ENCODE data around the gene BRMS1L. TPM values are rescaled to one million over a fixed set of nuclear protein-coding genes. Genes with fewer than 3 reads are reported as not detected.

The BRMS1L gene
- polyA plus RNA-seq, 1 of the 3 experiments (the other 2 are of a cell fraction): 7.1 TPM

DNA sequence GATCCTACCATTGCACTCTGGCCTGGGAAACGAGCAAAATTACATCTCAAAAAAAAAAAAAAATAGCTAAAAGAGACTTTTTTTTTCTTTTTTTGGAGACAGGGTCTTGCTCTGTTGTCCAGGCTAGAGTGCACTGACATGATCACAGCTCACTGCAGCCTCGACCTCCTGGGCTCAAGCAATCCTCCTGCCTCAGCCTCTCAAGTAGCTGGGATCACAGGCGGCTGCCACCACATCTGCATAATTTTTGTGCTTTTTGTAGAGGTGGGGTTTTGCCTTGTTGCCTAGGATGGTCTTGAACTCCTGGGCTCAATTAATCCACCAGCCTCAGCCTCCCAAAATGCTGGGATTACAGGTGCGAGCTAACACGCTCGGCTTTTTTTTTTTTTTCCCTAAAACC, 28.3 kb upstream of the BRMS1L start:
- POLR2A ChIA-PET: interaction anchor here (0.9 kb wide), 1 partner anchor 264 kb away, joined by 3 read pairs; the partner anchor contains the start of gene INSM2
- WGBS (ENCODE audit: low lambda C conversion rate): 89% methylated on average over 6 of the region's 6 CpGs
- CTCF ChIA-PET: interaction anchor here (1.1 to 1.2 kb wide), 2 partner anchors 20 to 24 kb away, joined by 3 to 4 read pairs; no protein-coding TSS in a partner anchor

DNA sequence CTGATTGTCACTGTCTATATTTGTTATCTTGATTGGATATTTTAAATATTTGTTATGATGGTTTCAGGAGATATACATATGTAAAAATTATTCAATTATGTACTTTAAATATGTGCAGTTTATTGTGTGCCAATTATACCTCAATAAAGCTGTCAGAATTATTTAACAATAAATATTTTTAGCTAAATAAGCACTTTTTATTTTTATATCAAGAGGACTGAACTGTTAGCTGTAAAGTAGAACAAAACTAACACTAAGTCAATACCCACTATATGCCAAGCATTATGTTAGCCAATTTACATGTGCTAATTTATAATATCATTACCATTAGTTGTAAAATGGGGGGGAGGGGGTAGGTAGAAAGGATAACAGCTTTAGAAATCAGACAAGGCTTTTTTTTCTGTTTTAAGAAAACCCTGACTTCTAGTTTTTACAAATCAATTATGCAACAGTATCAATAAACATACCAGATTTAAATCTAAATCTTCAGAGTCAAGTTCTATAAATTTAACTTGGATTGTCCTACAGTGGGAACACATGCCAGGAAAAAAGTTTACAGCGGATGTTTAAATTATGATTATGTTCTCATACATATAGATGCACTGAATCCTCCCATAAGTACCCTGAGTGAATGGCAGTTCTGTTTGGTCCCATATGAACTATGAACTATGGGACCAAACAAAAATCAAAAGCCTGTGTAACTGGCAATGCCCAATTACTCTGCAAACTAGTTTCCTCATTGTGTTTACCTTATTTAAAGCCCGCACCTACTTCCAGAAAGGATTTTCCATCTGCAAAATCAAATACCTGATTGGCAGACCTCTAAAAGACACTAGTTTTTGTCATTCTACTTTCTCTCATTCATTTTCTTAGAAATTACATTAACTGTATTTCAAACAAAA, 19.9 kb upstream of the BRMS1L start:
- Histone ChIP-seq H3K9me3 (no peaks in the 10 kb centered on the region), H3K9ac (no peak overlapping the region), H3K4me2 (peak overlapping the region; percentile 76; the same call in 1 of the 2 replicates), H3K4me1 (ENCODE audit: control insufficient read depth in 1 of 2, insufficient read depth in 2 of 2, low read depth in 1 of 2, low read length in 1 of 2) (peaks cover 2 to 10% of the 10 kb centered on the region in 2 experiments; a peak in 2 of 4 replicates), H3K9me2 (no peaks in the 10 kb centered on the region), H3K79me2 (ENCODE audit: insufficient read depth) (peaks cover 59% of the 10 kb centered on the region), H3K36me3 (replicated peaks in 1 of 2; ENCODE audit: control insufficient read depth in 1 of 2, insufficient read depth in 2 of 2, low read length in 1 of 2) (no peaks in the 10 kb centered on the region), H3K27me3 (ENCODE audit: insufficient read depth) (no peaks in the 10 kb centered on the region), H3F3A (replicated peaks; ENCODE audit: insufficient read depth) (peaks cover 18% of the 10 kb centered on the region), H3K4me3 (ENCODE audit: low read depth in 2 of 2, low read length in 1 of 2) (no peak overlapping the region), H3K27ac (ENCODE audit: low read depth in 2 of 2, low read length in 1 of 2) (no peak overlapping the region), H4K20me1 (ENCODE audit: insufficient read depth) (no peaks in the 10 kb centered on the region; the same call in 1 of the 2 replicates), H2AFZ (ENCODE audit: low read depth) (no peak overlapping the region)
- ChIA-PET CTCF (interaction anchor here (0.8 to 2.0 kb wide), 5 partner anchors 12 to 52 kb away, joined by 5 to 8 read pairs (median 5); no protein-coding TSS in a partner anchor), POLR2A (interaction anchor here (0.5 kb wide), 1 partner anchor 20 kb away, joined by 3 read pairs; no protein-coding TSS in a partner anchor)
- DNase-seq: no peak
- 92% methylated on average over 2 of the region's 2 CpGs for WGBS (ENCODE audit: low lambda C conversion rate)
- TF ChIP-seq RXRA (IDR thresholded peaks at IDR 0.05; ENCODE audit: borderline replicate concordance, low read depth): no peak
- TF ChIP-seq GABPA (IDR thresholded peaks at IDR 0.05; ENCODE audit: low read depth): no peak
- TF ChIP-seq FOSL2 (IDR thresholded peaks at IDR 0.05; ENCODE audit: borderline replicate concordance, low read depth): no peak
- TF ChIP-seq RCOR1 (IDR thresholded peaks at IDR 0.05; ENCODE audit: low read length): no peak
- TF ChIP-seq FOXM1 (IDR thresholded peaks at IDR 0.05; ENCODE audit: low read depth): no peak
- TF ChIP-seq YY1 (IDR thresholded peaks at IDR 0.05; ENCODE audit: low read depth): no peak
- TF ChIP-seq EP300 (IDR thresholded peaks at IDR 0.05; ENCODE audit: borderline replicate concordance in 1 of 2, low read depth in 1 of 2, low read length in 1 of 2): no peak
- TF ChIP-seq, protein P1, sequence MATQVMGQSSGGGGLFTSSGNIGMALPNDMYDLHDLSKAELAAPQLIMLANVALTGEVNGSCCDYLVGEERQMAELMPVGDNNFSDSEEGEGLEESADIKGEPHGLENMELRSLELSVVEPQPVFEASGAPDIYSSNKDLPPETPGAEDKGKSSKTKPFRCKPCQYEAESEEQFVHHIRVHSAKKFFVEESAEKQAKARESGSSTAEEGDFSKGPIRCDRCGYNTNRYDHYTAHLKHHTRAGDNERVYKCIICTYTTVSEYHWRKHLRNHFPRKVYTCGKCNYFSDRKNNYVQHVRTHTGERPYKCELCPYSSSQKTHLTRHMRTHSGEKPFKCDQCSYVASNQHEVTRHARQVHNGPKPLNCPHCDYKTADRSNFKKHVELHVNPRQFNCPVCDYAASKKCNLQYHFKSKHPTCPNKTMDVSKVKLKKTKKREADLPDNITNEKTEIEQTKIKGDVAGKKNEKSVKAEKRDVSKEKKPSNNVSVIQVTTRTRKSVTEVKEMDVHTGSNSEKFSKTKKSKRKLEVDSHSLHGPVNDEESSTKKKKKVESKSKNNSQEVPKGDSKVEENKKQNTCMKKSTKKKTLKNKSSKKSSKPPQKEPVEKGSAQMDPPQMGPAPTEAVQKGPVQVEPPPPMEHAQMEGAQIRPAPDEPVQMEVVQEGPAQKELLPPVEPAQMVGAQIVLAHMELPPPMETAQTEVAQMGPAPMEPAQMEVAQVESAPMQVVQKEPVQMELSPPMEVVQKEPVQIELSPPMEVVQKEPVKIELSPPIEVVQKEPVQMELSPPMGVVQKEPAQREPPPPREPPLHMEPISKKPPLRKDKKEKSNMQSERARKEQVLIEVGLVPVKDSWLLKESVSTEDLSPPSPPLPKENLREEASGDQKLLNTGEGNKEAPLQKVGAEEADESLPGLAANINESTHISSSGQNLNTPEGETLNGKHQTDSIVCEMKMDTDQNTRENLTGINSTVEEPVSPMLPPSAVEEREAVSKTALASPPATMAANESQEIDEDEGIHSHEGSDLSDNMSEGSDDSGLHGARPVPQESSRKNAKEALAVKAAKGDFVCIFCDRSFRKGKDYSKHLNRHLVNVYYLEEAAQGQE (IDR thresholded peaks at IDR 0.05; ENCODE audit: low read depth, low read length): no peak
- no peak for TF ChIP-seq TCF12 (IDR thresholded peaks at IDR 0.05)
- TF ChIP-seq, protein P2, sequence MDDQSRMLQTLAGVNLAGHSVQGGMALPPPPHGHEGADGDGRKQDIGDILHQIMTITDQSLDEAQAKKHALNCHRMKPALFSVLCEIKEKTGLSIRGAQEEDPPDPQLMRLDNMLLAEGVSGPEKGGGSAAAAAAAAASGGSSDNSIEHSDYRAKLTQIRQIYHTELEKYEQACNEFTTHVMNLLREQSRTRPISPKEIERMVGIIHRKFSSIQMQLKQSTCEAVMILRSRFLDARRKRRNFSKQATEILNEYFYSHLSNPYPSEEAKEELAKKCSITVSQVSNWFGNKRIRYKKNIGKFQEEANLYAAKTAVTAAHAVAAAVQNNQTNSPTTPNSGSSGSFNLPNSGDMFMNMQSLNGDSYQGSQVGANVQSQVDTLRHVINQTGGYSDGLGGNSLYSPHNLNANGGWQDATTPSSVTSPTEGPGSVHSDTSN (IDR thresholded peaks at IDR 0.05): no peak
- TF ChIP-seq TEAD4 (IDR thresholded peaks at IDR 0.05; ENCODE audit: borderline replicate concordance, insufficient read depth): no peak
- TF ChIP-seq MXI1 (IDR thresholded peaks at IDR 0.05; ENCODE audit: low read depth, low read length): no peak
- no peak for TF ChIP-seq MEF2A (IDR thresholded peaks at IDR 0.05; ENCODE audit: borderline replicate concordance, low read depth)
- TF ChIP-seq JUND (IDR thresholded peaks at IDR 0.05): no peak
- no peak for TF ChIP-seq SMC3 (IDR thresholded peaks at IDR 0.05; ENCODE audit: low read depth, low read length)
- no peak for TF ChIP-seq FOXJ3 (CRISPR knock-in tag; IDR thresholded peaks at IDR 0.05)
- TF ChIP-seq, protein P3, sequence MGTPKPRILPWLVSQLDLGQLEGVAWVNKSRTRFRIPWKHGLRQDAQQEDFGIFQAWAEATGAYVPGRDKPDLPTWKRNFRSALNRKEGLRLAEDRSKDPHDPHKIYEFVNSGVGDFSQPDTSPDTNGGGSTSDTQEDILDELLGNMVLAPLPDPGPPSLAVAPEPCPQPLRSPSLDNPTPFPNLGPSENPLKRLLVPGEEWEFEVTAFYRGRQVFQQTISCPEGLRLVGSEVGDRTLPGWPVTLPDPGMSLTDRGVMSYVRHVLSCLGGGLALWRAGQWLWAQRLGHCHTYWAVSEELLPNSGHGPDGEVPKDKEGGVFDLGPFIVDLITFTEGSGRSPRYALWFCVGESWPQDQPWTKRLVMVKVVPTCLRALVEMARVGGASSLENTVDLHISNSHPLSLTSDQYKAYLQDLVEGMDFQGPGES (IDR thresholded peaks at IDR 0.05; ENCODE audit: low read depth, low read length): no peak

More for the DNA sequence above, 28.3 kb upstream of the BRMS1L start:
- Histone ChIP-seq H3K36me3 (replicated peaks in 1 of 2; ENCODE audit: control insufficient read depth in 1 of 2, insufficient read depth in 2 of 2, low read length in 1 of 2) (no peaks in the 10 kb centered on the region), H4K20me1 (ENCODE audit: insufficient read depth) (peaks cover 12% of the 10 kb centered on the region; the same call in 1 of the 2 replicates), H3K27me3 (ENCODE audit: insufficient read depth) (no peaks in the 10 kb centered on the region), H3K9ac (no peak overlapping the region), H3K9me3 (no peaks in the 10 kb centered on the region), H3K4me3 (ENCODE audit: low read depth in 2 of 2, low read length in 1 of 2) (no peak overlapping the region), H3K79me2 (ENCODE audit: insufficient read depth) (peaks cover 56% of the 10 kb centered on the region), H3K9me2 (no peaks in the 10 kb centered on the region), H3K4me1 (ENCODE audit: control insufficient read depth in 1 of 2, insufficient read depth in 2 of 2, low read depth in 1 of 2, low read length in 1 of 2) (no peaks in the 10 kb centered on the region), H3K27ac (ENCODE audit: low read depth in 2 of 2, low read length in 1 of 2) (no peak overlapping the region), H3K4me2 (no peak overlapping the region), H3F3A (replicated peaks; ENCODE audit: insufficient read depth) (peaks cover 2% of the 10 kb centered on the region), H2AFZ (ENCODE audit: low read depth) (no peak overlapping the region)
- no peak for DNase-seq
- TF ChIP-seq ELF1 (IDR thresholded peaks at IDR 0.05): no peak
- no peak for TF ChIP-seq MEF2A (IDR thresholded peaks at IDR 0.05; ENCODE audit: borderline replicate concordance, low read depth)
- TF ChIP-seq NRF1 (IDR thresholded peaks at IDR 0.05; ENCODE audit: low read depth, low read length): no peak
- TF ChIP-seq SIN3A (IDR thresholded peaks at IDR 0.05; ENCODE audit: borderline replicate concordance, low read depth, low read length): no peak
- TF ChIP-seq EP300 (IDR thresholded peaks at IDR 0.05; ENCODE audit: borderline replicate concordance in 1 of 2, low read depth in 1 of 2, low read length in 1 of 2): no peak
- TF ChIP-seq RFX5 (IDR thresholded peaks at IDR 0.05; ENCODE audit: low read length): no peak
- no peak for TF ChIP-seq RCOR1 (IDR thresholded peaks at IDR 0.05; ENCODE audit: low read length)
- TF ChIP-seq FOXM1 (IDR thresholded peaks at IDR 0.05; ENCODE audit: low read depth): no peak
- no peak for TF ChIP-seq MXI1 (IDR thresholded peaks at IDR 0.05; ENCODE audit: low read depth, low read length)
- TF ChIP-seq NFIC (IDR thresholded peaks at IDR 0.05; ENCODE audit: borderline replicate concordance): no peak
- no peak for TF ChIP-seq TAF1 (IDR thresholded peaks at IDR 0.05; ENCODE audit: borderline replicate concordance, low read depth, low read length)

All from SK-N-SH (cell line).